HepG2 (cell line): ENCODE results near the gene RSPH9. TPM values are rescaled to one million over a fixed set of nuclear protein-coding genes. Genes with fewer than 3 reads are reported as not detected.

Experiments used
- AKNA ChIP-seq: sonication (generic); formaldehyde crosslinking; IDR thresholded peaks from 2 replicates; pipeline ENCODE4 v1.4.0; 2020; ENCODE audit warnings: missing genetic modification reagents, borderline replicate concordance
- HHEX ChIP-seq: IDR thresholded peaks from 2 replicates; pipeline ENCODE4 v1.6.1; 2016; ENCODE audit warnings: control low read depth
- HNRNPL ChIP-seq: fragments of 200-400 bp; formaldehyde crosslinking; IDR thresholded peaks from 2 replicates; pipeline ENCODE4 v1.6.1; 2017; ENCODE audit warnings: mild to moderate bottlenecking, low read depth, low read length
- MXD4 ChIP-seq: IDR thresholded peaks from 2 replicates; pipeline ENCODE4 v1.6.1; 2016; ENCODE audit warnings: mild to moderate bottlenecking, missing biosample characterization, missing genetic modification reagents
- PAXIP1 ChIP-seq: sonication (generic); formaldehyde crosslinking; conservative IDR thresholded peaks from 2 replicates; pipeline ENCODE4 v1.4.0; 2020; ENCODE audit warnings: mild to moderate bottlenecking, missing genetic modification reagents, moderate library complexity
- RARG ChIP-seq: sonication (generic); formaldehyde crosslinking; IDR thresholded peaks from 2 replicates; pipeline ENCODE4 v1.4.0; 2020; ENCODE audit warnings: low read depth, mild to moderate bottlenecking, missing genetic modification reagents
- TBX3 ChIP-seq: fragments of 450-650 bp; IDR thresholded peaks from 2 replicates; pipeline ENCODE4 v1.6.1; 2017; ENCODE audit warnings: antibody characterized with exemption, mild to moderate bottlenecking, inconsistent platforms, borderline replicate concordance
- TFDP1 ChIP-seq: IDR thresholded peaks from 2 replicates; pipeline ENCODE4 v1.6.1; 2016; ENCODE audit warnings: missing compliant biosample characterization, missing genetic modification reagents, borderline replicate concordance
- ZBTB33 ChIP-seq: sonication (generic); formaldehyde crosslinking; IDR thresholded peaks from 2 replicates; pipeline ENCODE4 v1.4.0; 2020; ENCODE audit warnings: missing genetic modification reagents
- ZNF253 ChIP-seq: sonication (generic); formaldehyde crosslinking; IDR thresholded peaks from 2 replicates; pipeline ENCODE4 v1.8.0; 2022; ENCODE audit warnings: mild to moderate bottlenecking, missing genetic modification reagents, borderline replicate concordance
- ZNF564 ChIP-seq: sonication (generic); formaldehyde crosslinking; IDR thresholded peaks from 2 replicates; pipeline ENCODE4 v1.8.1; 2023; ENCODE audit warnings: mild to moderate bottlenecking, missing genetic modification reagents
- ZUFSP ChIP-seq: sonication (generic); formaldehyde crosslinking; IDR thresholded peaks from 2 replicates; pipeline ENCODE4 v1.9.0; 2021; ENCODE audit warnings: missing genetic modification reagents, mild to moderate bottlenecking, borderline replicate concordance
- polyA plus RNA-seq, 8 experiments: library from polyadenylated mRNA; depleted of rRNA in 3 of 8; stranded (reverse) in 7 of 8; unstranded in 1 of 8; fragments of >200 nt; fragmentation: Illumina TruSeq in 4 of 8; extraction: Trizol in 4 of 8; gene quantifications; 2 replicates each; pipeline versions ENCODE4 v1.2.1 to v1.2.3, GENCODE V29; 2011 to 2016; ENCODE audit warnings: low read depth in 4 of 8, missing spikeins in 1 of 8, mixed read lengths in 1 of 8; ENCODE audit not compliant: insufficient read depth in 1 of 8
- total RNA-seq, 5 experiments: library from RNA; depleted of rRNA; stranded (reverse); fragments of >200 nt; fragmentation: Illumina TruSeq; extraction: Trizol; gene quantifications; 2 replicates each; pipeline ENCODE4 v1.2.3, GENCODE V29; 2016; ENCODE audit warnings: low read depth in 1 of 5

Gene RSPH9
- total and polyA plus RNA-seq, 2 of the 13 experiments (the other 11 are each of a cell fraction or from before 2014, with no cell fraction given) = 0.04 TPM; not detected in 1

GRCh38 chr6:43687437-43688347 lies 42.9 kb downstream of the RSPH9 start, which contains the start of gene MRPS18A (continued):
- TF ChIP-seq AKNA (CRISPR knock-in tag) = 0 out of 2 replicates have a peak, but pooled peaks have one; percentile 23
- TF ChIP-seq ZNF564 (CRISPR knock-in tag) = no peak
- TF ChIP-seq MXD4 (CRISPR knock-in tag) = peak; percentile 90
- no peak for TF ChIP-seq HHEX
- peak; percentile 85 for TF ChIP-seq TFDP1 (CRISPR knock-in tag)
- TF ChIP-seq PAXIP1 (CRISPR knock-in tag) = peak; percentile 44; the same call in 1 of the 2 replicates
- TF ChIP-seq RARG (CRISPR knock-in tag) = no peak
- no peak for TF ChIP-seq ZNF253 (CRISPR knock-in tag)
- no peak for TF ChIP-seq ZUFSP (CRISPR knock-in tag)
- no peak for TF ChIP-seq HNRNPL
- no peak for TF ChIP-seq TBX3
- no peak for TF ChIP-seq ZBTB33 (CRISPR knock-in tag)
